Skeletal muscle tissue (tissue), 4 donors: ENCODE measurements around the gene FOXG1. TPM values are rescaled to one million over a fixed set of nuclear protein-coding genes. Genes with fewer than 3 reads are reported as not detected.

Experiments
- H3K27ac ChIP-seq: one replicate; pipeline ENCODE4 v1.7.0; 2013; ENCODE audit warnings: mild to moderate bottlenecking, low read depth, low read length, inconsistent platforms
- H3K27me3 ChIP-seq, 3 donors: one replicate each; pipeline ENCODE4 v1.7.0; 2013; ENCODE audit warnings: low read length in 3 of 3; ENCODE audit not compliant: control insufficient read depth in 3 of 3, insufficient read depth in 3 of 3
- H3K36me3 ChIP-seq, 3 donors: one replicate each; pipeline ENCODE4 v1.7.0; 2013; ENCODE audit warnings: low read length in 3 of 3; ENCODE audit not compliant: control insufficient read depth in 3 of 3, insufficient read depth in 3 of 3
- H3K4me1 ChIP-seq, 3 donors: one replicate each; pipeline ENCODE4 v1.7.0; 2013; ENCODE audit warnings: low read length in 3 of 3, mild to moderate bottlenecking in 3 of 3; ENCODE audit not compliant: control insufficient read depth in 3 of 3, insufficient read depth in 3 of 3
- H3K4me3 ChIP-seq, 3 donors: one replicate each; pipeline ENCODE4 v1.7.0; 2013; ENCODE audit warnings: low read length in 3 of 3
- H3K9ac ChIP-seq, 3 donors: one replicate each; pipeline ENCODE4 v1.7.0; 2013; ENCODE audit warnings: low read length in 3 of 3, mild to moderate bottlenecking in 3 of 3, moderate library complexity in 2 of 3, low read depth in 1 of 3
- H3K9me3 ChIP-seq, 3 donors: one replicate each; pipeline ENCODE4 v1.7.0; 2013; ENCODE audit warnings: low read length in 3 of 3; ENCODE audit not compliant: control insufficient read depth in 3 of 3
- total RNA-seq: library from RNA; depleted of rRNA; stranded (reverse); fragments of >200 nt; gene quantifications from one replicate; pipeline ENCODE4 v1.2.3, GENCODE V29; 2014
- donor health status: Osteomylitis.

FOXG1 gene
- total RNA-seq, 1 donor from 2014 or later, result not detected

DNA sequence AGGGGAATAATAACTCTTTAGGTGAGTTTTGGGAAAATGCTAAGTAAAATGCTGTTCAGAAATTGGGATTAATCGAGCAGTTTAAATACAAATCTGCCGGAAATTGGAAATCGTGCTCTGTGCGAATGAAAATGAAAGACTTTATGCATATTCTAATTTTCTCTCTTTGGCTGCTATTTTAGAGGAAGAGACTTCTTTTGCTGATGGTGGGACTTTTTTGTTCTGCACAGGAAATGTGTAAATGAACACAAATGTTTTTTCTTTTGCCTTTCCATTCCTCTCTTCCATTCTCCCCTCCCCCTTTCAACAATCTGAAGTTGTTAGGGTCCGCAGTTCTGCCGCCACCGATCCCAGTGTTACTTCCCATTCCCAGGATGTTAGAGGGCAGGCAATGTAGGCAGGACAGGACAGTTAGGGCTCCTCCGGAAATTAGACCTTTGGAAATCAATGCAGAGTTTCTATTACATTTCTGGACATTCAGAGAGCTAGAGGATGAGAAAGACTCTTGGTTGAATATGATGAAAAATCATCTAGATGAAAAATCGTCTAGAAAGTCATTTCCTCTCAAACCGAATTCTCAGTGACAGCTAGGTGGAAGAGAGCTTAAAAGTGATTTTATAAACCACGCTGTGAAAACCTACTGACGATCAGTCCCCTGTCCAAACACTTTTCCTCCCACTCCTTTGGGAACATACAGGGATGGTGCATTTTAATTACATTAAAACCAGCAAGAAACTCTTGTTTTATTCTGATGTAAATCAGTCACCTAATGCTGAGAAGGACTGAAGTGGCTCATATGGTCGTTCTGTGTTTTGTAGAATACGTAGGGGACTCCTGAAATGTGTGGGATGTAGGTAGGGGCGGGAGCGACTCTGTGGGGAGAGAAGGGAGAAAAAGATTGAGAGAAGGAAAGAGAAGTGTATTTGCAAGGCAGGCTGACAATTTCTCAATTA is 17.8 kb downstream of the FOXG1 start:
- no peaks in the 10 kb centered on the region for H3K9me3 ChIP-seq
- H3K27me3 ChIP-seq, result peaks cover 28 to 59% (median 35%) of the 10 kb centered on the region in 3 donors
- H3K4me1 ChIP-seq, result peaks cover 0 to 6% (median 3%) of the 10 kb centered on the region in 3 donors
- H3K4me3 ChIP-seq, result no peak overlapping the region
- no peak overlapping the region for H3K27ac ChIP-seq
- no peak overlapping the region for H3K9ac ChIP-seq
- H3K36me3 ChIP-seq, result no peaks in the 10 kb centered on the region

GRCh38 chr14:28785096-28785952 is 18.7 kb downstream of the FOXG1 start:
- Histone ChIP-seq H3K9me3 (no peaks in the 10 kb centered on the region), H3K9ac (no peak overlapping the region), H3K36me3 (no peaks in the 10 kb centered on the region), H3K4me3 (peak overlapping the region in 1 of 3 donors; percentile 34), H3K27ac (no peak overlapping the region), H3K27me3 (peaks cover 28 to 53% (median 28%) of the 10 kb centered on the region in 3 donors), H3K4me1 (peaks cover 0 to 6% (median 3%) of the 10 kb centered on the region in 3 donors)

- no peaks in the 10 kb centered on the region for H3K36me3 ChIP-seq
- no peak overlapping the region for H3K27ac ChIP-seq
- no peaks in the 10 kb centered on the region for H3K9me3 ChIP-seq
- no peak overlapping the region for H3K4me3 ChIP-seq
- no peak overlapping the region for H3K9ac ChIP-seq
- no peaks in the 10 kb centered on the region for H3K27me3 ChIP-seq
- no peaks in the 10 kb centered on the region for H3K4me1 ChIP-seq
Observed at GRCh38 chr14:28807518-28807917, 40.9 kb downstream of the FOXG1 start.

- Histone ChIP-seq H3K27ac (no peak overlapping the region), H3K4me3 (no peak overlapping the region), H3K9me3 (no peaks in the 10 kb centered on the region), H3K36me3 (no peaks in the 10 kb centered on the region), H3K9ac (no peak overlapping the region), H3K4me1 (no peaks in the 10 kb centered on the region), H3K27me3 (no peaks in the 10 kb centered on the region)
Observed at GRCh38 chr14:28813810-28814209, 47.2 kb downstream of the FOXG1 start.
